GM19240 (cell line): ENCODE results near the gene LCMT1.
A peak's percentile ranks its signal among the peaks of the same experiment; 100 is the strongest.
"Not testable (repeated sequence)": the region's sequence is repeated elsewhere in the genome, so short reads cannot be mapped to it uniquely, and the experiment has no call there.

Experiments used
- DNase-seq: peaks from one replicate; pipeline ENCODE4 v3.0.0; 2011; ENCODE audit warnings: low spot score; ENCODE audit not compliant: insufficient read length

LCMT1 gene

GRCh38 chr16:25111403-25112166 lies at the start of gene LCMT1:
TSS of gene LCMT1 (plus strand) at chr16:25111742. CDS start at chr16:25111884, 142 bp downstream.
- peak; percentile 90 for DNase-seq

DNA sequence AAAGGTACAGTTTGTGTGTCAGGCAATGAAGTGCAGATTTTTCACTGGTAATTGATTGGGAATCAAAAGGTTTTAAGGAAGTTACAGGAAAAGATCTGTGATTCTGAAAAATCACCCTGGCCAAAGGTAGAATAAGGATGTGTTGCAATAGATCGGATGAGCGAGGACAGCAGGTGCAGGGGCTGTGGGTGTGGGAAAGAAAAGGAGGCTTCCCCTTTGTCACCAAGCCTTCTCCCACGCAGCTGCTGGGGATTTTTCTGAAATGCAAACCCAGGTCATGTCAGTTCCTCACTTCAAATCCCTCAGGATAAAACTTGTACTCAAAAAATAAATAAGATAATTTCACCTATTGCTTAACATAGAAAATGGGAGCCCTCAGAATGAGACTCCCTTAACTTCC lies 48.4 kb upstream of the LCMT1 start:
- DNase-seq = peak; percentile 12

- no peak for DNase-seq
Observed at GRCh38 chr16:25063865-25064264, 47.7 kb upstream of the LCMT1 start.

- not testable (repeated sequence) for DNase-seq
Observed at GRCh38 chr16:25064281-25064680, 47.3 kb upstream of the LCMT1 start.

GRCh38 chr16:25064937-25065336 lies 46.6 kb upstream of the LCMT1 start:
- no peak for DNase-seq

DNA sequence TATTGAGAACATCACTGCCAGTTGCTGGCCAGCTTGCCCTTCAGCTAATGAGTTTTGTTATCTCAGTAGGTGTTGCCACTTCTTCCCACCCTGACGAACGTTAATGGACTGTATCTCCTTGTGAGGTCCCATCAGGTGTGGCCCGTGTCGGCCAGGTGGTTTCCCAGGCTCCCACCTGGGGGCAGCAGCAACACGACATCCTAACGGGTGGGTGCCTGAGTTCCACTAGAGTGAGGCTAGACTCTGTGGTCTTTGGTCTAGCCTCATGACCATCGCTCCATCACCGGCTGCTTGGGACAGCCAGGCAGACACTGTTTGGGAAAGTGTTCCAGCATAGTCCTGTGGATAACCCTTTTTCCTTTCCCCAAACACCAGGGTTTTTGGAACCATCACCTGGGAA lies 45.6 kb upstream of the LCMT1 start:
- no peak for DNase-seq

DNA sequence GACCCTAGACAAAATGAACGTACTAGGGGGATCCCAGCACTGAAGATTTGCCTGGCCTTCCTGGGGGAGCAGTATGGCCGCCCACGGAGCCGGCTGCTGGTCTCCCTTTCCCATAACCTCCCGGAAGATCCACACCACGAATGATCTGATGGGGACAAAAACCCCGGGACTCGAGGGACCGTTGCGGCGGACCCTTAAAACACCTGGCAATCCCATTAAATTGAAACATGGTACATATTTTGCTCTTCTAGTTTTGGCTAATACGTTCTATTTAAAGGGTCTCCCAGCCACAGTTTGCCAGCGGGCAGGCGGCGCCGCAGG lies 45.2 kb upstream of the LCMT1 start:
- no peak for DNase-seq

DNA sequence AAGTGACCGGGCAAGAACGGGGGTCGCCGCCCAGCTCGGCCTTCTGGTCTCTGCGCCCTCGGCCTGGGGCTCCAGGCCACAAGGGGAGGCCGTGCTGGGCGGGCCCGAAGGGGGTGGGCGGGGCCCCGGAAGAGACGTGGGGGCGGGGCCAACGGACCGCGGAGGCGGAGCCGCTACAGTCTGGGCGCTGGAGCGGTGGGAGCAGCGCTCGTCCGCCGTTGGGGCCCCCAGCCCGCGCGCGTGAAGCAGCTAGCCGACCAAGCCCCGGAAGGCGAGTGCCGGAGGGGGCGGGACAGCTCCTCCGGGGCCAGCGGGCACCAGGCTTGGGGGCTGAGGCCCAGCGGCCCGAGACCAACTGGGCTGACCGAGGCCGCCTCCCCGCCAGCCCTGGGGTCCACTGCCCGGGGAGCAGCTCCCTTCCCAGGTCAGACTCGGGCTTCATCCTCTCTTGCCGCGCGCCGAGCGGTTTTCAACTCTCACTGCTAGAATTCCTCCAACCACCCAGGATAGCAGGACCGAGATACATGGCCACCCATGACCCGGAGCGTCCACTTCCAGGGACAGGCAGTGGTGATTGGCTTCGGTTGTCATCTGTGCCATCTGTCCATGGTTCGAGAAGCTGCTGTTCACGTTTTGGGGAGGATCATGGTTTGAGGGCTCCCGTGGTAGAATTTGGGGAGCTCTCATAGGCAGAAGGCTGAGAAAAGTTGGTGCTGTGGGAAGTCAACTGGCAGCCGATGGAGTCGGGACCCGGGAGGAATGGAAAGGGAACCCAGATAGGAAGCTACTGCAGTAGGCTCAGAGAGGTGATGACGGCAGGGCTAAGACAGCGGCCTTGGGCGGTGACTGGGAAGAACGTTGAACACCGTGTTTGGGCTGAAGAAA lies 44.6 kb upstream of the LCMT1 start:
- peak; percentile 84 for DNase-seq

DNA sequence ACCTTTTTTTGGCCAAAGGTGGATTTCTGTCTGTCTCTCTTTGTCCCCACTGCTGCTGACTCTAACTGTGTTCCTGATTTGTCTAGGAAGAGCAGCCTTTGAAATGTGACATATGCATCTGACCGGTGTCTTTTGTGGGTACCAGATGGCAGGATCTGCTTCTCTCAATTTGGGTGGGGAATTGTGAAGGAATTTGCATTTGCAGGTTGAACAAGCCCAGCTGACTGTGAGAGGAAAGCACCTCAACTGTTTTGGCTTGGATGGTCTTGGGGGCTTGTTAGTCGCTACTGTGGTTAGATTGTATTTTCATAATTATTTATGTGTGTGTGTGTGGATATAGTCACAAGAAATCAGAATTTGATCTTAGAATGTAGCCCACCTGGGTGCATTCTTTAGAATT lies 37.7 kb upstream of the LCMT1 start:
- DNase-seq = no peak

DNA sequence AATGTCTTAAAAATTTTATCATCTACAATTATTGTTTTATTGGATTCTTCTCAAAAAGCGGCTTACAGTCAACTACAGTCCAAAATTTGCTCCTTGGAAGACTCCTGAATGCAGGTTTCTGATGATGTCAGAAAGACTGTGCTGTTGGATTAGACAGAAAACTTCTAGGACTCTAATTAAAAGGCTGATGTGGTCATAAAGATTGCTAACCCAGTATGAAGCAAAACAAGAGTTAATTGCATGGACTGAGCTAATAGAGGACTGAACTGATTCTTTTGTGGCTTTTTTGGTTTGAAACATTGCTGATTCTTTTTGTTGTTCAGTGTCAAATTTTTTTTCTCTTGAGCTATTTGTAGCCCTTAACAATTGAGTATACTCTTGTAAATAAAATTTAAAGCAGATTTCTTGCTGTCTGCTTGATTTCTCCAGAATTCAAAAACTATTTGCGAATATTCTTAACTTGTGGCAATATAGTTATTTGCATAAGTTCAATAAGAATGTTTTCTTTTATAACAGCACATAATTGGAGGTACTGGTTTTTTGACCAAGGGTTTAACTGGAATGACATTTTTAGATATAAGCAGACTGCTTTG lies 33.1 kb upstream of the LCMT1 start:
- no peak for DNase-seq

DNA sequence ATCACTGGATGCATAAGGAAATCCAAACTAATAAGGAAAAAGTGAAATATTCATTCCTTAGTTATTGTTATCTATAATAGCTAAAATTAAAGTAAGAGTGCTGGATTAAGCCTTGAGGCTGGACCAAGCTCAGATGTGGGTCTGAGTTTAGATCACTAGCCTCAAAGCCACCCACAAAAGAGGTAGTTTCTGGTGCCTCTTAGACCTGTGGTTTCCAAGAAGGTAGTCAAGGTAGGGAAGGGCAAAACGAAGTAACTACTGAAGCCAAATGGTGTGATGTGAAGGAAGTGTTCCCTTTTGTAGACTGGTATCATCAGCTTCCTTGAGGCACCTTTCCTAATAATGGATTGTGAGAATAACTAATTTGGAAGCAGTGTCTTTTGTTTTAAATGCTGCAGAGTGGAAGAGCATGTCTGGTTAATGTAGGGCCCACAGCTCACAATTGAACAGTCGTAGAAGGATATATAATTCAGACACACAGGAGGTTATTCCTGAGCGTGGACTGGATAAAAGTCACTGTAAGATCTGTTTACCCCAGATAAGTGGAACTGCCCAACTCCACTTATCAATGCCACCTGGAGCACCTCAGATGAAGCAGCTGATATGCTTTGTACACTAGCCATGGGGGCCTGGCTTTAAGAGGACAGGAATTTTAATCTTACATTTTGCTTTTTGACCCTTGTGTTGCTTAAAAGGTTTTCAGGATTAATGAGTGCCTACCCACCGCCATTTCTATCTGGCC lies 31.7 kb upstream of the LCMT1 start:
- DNase-seq = no peak

- no peak for DNase-seq
Observed at GRCh38 chr16:25080420-25081131, 31.0 kb upstream of the LCMT1 start.

DNA sequence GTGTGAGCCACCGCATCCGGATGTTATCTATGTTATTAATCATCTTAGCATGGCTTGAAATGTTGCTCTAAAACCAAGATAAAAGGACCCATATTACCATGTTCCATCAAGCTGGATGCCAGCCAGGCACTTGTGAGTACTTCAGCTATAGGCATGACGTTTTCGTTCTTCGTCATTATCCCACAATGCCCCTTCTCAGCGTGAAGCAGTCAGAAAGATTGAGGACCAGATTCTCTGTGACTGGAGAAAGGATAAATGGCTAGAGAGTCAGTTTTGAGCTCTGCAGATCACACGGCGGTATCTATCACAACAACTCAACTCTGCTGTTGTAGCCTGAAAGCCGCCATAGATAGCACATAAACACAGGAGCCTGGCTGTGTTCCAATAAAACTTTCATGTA lies 29.8 kb upstream of the LCMT1 start:
- no peak for DNase-seq

DNA sequence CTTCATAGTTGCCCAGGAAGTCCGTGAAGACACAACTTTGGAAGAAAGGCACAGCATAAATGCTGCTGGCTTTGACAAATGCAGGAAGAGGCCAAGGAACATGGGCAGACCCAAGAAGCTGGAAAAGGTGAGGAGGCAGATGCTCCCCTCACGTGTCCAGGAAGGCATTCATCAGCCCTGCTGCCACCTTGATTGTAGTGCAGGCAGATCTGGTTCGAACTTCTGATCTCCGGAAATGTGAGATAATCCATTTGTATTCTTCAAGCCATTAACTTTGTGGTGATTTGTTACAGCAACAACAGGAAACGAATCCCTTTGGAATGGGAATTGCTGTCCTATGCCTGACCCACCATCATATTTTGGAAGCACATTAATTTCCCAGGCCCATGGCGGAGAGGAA lies 28.5 kb upstream of the LCMT1 start:
- DNase-seq = no peak

DNA sequence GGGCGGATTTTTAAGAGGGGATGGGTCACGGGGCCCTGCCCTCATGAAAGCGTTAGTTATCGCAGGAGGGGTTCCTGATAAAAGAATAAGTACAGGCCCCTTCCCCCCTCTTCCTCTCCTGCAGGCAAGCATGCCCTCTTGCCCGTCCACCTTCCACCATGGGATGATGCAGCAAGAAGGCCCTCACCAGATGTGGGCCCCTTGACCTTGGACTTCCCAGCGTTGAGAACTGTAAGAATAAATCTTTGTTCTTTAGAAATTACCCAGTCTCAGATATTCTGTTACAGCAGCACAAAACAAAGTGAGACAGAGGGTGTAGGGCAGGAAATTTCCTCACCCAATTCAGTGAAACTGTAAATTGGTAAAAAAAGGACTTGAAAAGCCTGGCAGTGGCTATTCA lies 27.8 kb upstream of the LCMT1 start:
- DNase-seq = no peak

DNA sequence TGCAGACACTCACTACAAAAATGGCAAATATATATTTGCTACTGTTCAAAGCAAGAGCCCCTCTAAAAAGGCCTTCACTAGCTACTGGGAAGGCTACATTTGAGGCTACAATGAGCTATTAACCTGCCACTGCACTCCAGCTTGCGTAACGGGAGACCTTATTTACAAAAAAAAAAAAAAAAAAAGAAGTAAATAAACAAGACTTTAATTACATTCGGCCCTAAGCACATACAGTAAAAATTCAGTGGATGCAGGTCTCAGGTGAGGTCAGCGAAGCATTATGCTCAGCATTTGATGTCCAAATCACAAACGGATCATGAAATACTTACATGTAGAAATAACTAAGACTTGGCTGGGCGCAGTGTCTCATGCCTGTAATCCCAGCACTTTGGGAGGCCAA lies 26.7 kb upstream of the LCMT1 start:
- DNase-seq = no peak

- DNase-seq = no peak
Observed at GRCh38 chr16:25087761-25088160, 23.8 kb upstream of the LCMT1 start.

- DNase-seq = no peak
Observed at GRCh38 chr16:25089351-25089750, 22.2 kb upstream of the LCMT1 start.

DNA sequence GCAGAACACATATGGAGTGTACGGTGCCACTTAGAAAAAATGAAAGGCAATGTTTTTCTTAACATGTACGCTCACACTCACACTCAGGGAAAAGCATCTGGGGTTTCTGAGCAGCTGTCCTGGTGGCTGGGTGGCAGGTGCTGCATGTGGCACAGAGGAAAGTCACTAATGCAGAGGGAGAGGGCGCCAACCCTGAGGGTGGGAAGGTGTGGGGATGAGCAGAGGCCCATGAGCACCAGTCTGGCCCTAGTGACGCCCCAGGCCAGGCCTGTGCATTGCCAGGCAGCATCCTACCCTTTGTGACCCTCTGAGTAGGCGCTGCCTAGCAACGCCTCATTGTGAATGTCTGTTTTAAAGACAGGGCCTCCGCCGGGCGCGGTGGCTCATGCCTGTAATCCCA lies 19.1 kb upstream of the LCMT1 start:
- no peak for DNase-seq

GRCh38 chr16:25093208-25094061 lies 18.1 kb upstream of the LCMT1 start:
- peak; percentile 14 for DNase-seq
